ENCODE results near the gene LRRC71. TPM values are rescaled to one million over a fixed set of nuclear protein-coding genes. Genes with fewer than 3 reads are reported as not detected.

Gene LRRC71
- total and polyA plus RNA-seq, 2 of the 13 experiments (the other 11 are each of a cell fraction or from before 2014, with no cell fraction given) = not detected

DNA sequence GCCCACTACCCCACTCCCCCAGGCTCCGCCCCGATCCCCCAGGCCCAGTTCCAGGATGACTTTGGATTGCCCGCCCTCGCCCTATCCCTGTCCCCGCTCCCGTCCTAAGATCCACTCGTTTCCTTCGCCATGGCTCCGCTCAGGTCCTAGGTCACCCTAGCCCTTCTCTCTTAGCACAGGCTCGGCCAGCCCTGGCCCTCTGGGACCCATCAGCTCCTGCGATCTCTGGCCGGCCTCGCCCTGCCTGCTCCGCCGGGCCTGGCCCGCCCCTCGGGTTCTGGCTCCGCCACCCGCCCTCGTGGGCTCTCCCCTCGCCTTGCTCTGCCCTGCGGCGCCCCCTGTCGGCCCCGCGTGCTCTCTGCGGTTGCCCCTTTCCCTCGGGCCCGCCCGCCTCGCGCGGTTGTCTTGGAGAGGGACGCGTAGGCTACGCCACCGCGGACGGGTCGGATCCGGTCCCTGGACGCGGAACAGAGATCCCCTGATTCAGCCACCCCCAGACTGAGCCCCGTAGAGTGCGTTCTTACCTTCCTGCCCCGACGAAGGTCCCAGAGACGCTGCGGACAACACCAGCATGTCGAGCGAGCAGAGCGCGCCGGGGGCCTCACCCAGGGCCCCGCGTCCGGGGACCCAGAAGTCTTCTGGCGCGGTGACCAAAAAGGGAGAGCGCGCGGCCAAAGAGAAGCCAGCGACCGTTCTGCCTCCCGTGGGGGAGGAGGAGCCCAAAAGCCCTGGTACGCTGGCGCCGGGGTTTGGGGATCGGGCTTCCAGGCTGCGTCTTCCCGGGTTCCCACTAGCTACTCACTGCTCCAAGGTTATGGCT is at the start of gene LRRC71 (continued):
- TF ChIP-seq, protein P1, sequence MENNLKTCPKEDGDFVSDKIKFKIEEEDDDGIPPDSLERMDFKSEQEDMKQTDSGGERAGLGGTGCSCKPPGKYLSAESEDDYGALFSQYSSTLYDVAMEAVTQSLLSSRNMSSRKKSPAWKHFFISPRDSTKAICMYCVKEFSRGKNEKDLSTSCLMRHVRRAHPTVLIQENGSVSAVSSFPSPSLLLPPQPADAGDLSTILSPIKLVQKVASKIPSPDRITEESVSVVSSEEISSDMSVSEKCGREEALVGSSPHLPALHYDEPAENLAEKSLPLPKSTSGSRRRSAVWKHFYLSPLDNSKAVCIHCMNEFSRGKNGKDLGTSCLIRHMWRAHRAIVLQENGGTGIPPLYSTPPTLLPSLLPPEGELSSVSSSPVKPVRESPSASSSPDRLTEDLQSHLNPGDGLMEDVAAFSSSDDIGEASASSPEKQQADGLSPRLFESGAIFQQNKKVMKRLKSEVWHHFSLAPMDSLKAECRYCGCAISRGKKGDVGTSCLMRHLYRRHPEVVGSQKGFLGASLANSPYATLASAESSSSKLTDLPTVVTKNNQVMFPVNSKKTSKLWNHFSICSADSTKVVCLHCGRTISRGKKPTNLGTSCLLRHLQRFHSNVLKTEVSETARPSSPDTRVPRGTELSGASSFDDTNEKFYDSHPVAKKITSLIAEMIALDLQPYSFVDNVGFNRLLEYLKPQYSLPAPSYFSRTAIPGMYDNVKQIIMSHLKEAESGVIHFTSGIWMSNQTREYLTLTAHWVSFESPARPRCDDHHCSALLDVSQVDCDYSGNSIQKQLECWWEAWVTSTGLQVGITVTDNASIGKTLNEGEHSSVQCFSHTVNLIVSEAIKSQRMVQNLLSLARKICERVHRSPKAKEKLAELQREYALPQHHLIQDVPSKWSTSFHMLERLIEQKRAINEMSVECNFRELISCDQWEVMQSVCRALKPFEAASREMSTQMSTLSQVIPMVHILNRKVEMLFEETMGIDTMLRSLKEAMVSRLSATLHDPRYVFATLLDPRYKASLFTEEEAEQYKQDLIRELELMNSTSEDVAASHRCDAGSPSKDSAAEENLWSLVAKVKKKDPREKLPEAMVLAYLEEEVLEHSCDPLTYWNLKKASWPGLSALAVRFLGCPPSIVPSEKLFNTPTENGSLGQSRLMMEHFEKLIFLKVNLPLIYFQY (CRISPR knock-in tag; IDR thresholded peaks at IDR 0.05; ENCODE audit: borderline replicate concordance) = peak; percentile 85
- TF ChIP-seq ZNF552 (CRISPR knock-in tag; IDR thresholded peaks at IDR 0.05; ENCODE audit: borderline replicate concordance) (no peak), ZNF230 (CRISPR knock-in tag; IDR thresholded peaks at IDR 0.05) (no peak), MTF2 (CRISPR knock-in tag; IDR thresholded peaks at IDR 0.05; ENCODE audit: borderline replicate concordance) (peak; percentile 82; the same call in 1 of the 2 replicates), ARHGAP35 (CRISPR knock-in tag; IDR thresholded peaks at IDR 0.05; ENCODE audit: borderline replicate concordance) (no peak), HMGA1 (CRISPR knock-in tag; conservative IDR thresholded peaks at IDR 0.05) (no peak), TBX2 (CRISPR knock-in tag; IDR thresholded peaks at IDR 0.05; ENCODE audit: borderline replicate concordance) (peak; percentile 35; the same call in 1 of the 2 replicates), ZNF432 (CRISPR knock-in tag; IDR thresholded peaks at IDR 0.05; ENCODE audit: borderline replicate concordance) (no peak), ZNF891 (CRISPR knock-in tag; IDR thresholded peaks at IDR 0.05) (no peak), SNAPC2 (CRISPR knock-in tag; IDR thresholded peaks at IDR 0.05) (0 out of 2 replicates have a peak, but pooled peaks have one; percentile 58), ZNF101 (CRISPR knock-in tag; IDR thresholded peaks at IDR 0.05; ENCODE audit: borderline replicate concordance, low read depth) (no peak), TRIM24 (CRISPR knock-in tag; IDR thresholded peaks at IDR 0.05) (no peak), NPAS2 (CRISPR knock-in tag; IDR thresholded peaks at IDR 0.05; ENCODE audit: borderline replicate concordance) (no peak), ZNF720 (CRISPR knock-in tag; IDR thresholded peaks at IDR 0.05) (no peak), CBX2 (IDR thresholded peaks at IDR 0.05; ENCODE audit: low read depth, low read length) (no peak), CBX2 (CRISPR knock-in tag; IDR thresholded peaks at IDR 0.05; ENCODE audit: low read depth) (no peak), FOXM1 (CRISPR knock-in tag; IDR thresholded peaks at IDR 0.05) (no peak), KMT2A (CRISPR knock-in tag; IDR thresholded peaks at IDR 0.05) (no peak), ATF7 (IDR thresholded peaks at IDR 0.05) (no peak), ATF7 (CRISPR knock-in tag; IDR thresholded peaks at IDR 0.05) (no peak; the same call in 1 of the 2 replicates)
- TF ChIP-seq, protein P2, sequence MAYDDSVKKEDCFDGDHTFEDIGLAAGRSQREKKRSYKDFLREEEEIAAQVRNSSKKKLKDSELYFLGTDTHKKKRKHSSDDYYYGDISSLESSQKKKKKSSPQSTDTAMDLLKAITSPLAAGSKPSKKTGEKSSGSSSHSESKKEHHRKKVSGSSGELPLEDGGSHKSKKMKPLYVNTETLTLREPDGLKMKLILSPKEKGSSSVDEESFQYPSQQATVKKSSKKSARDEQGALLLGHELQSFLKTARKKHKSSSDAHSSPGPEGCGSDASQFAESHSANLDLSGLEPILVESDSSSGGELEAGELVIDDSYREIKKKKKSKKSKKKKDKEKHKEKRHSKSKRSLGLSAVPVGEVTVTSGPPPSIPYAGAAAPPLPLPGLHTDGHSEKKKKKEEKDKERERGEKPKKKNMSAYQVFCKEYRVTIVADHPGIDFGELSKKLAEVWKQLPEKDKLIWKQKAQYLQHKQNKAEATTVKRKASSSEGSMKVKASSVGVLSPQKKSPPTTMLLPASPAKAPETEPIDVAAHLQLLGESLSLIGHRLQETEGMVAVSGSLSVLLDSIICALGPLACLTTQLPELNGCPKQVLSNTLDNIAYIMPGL (CRISPR knock-in tag; IDR thresholded peaks at IDR 0.05; ENCODE audit: borderline replicate concordance in 1 of 2, low read depth in 1 of 2) = peak; percentile 64 to 66; a peak in 3 of 4 replicates
- TF ChIP-seq, protein P3, sequence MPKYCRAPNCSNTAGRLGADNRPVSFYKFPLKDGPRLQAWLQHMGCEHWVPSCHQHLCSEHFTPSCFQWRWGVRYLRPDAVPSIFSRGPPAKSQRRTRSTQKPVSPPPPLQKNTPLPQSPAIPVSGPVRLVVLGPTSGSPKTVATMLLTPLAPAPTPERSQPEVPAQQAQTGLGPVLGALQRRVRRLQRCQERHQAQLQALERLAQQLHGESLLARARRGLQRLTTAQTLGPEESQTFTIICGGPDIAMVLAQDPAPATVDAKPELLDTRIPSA (CRISPR knock-in tag; IDR thresholded peaks at IDR 0.05; ENCODE audit: borderline replicate concordance) = no peak
- TF ChIP-seq, protein P4, sequence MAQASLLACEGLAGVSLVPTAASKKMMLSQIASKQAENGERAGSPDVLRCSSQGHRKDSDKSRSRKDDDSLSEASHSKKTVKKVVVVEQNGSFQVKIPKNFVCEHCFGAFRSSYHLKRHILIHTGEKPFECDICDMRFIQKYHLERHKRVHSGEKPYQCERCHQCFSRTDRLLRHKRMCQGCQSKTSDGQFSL (CRISPR knock-in tag; IDR thresholded peaks at IDR 0.05) = no peak

Data from HepG2 (cell line).